ENCODE results near the gene ALCAM.

DNA sequence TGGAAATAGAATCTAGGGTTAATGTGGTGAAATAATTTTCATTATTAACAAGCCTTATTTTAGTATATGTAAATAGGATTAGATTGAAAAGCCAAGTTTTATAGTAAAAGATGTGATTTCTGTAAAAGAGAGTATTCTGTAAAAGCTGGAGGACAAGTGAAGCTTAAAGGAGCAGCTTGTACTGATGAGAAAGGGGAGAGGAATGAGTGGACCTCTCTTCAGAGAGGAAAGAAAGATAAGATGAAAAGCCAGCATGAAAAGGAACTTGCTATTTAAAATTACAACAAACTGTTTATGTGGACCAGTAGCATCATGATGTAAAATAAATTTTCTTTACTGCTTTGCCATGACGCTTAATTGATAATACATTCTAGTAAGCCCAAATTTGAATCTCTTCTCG is 18.5 kb downstream of the ALCAM start:
- TF ChIP-seq, protein P1, sequence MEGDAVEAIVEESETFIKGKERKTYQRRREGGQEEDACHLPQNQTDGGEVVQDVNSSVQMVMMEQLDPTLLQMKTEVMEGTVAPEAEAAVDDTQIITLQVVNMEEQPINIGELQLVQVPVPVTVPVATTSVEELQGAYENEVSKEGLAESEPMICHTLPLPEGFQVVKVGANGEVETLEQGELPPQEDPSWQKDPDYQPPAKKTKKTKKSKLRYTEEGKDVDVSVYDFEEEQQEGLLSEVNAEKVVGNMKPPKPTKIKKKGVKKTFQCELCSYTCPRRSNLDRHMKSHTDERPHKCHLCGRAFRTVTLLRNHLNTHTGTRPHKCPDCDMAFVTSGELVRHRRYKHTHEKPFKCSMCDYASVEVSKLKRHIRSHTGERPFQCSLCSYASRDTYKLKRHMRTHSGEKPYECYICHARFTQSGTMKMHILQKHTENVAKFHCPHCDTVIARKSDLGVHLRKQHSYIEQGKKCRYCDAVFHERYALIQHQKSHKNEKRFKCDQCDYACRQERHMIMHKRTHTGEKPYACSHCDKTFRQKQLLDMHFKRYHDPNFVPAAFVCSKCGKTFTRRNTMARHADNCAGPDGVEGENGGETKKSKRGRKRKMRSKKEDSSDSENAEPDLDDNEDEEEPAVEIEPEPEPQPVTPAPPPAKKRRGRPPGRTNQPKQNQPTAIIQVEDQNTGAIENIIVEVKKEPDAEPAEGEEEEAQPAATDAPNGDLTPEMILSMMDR (conservative IDR thresholded peaks at IDR 0.05 in 1 of 2, IDR thresholded peaks at IDR 0.05 in 1 of 2; ENCODE audit: low read depth in 1 of 2, low read length in 2 of 2), result no peak
- TF ChIP-seq EZH2 (IDR thresholded peaks at IDR 0.05; ENCODE audit: low read length, missing control alignments), result no peak
